Mesodermal cell (in vitro differentiated cells): Measurements from ENCODE around the gene ABCC6.

Source experiments
- H3K27ac ChIP-seq: 2 replicates; pipeline ENCODE4 v1.7.0; 2013; ENCODE audit warnings: mild to moderate bottlenecking, low read depth, low read length, moderate library complexity; ENCODE audit not compliant: severe bottlenecking
- H3K36me3 ChIP-seq: 2 replicates; pipeline ENCODE4 v1.7.1; 2013; ENCODE audit warnings: mild to moderate bottlenecking, low read length, moderate library complexity; ENCODE audit not compliant: control insufficient read depth, insufficient read depth
- H3K4me1 ChIP-seq: one replicate; pipeline ENCODE4 v1.7.1; 2013; ENCODE audit warnings: mild to moderate bottlenecking, low read length; ENCODE audit not compliant: insufficient read depth, control insufficient read depth, poor library complexity, severe bottlenecking
- H3K4me3 ChIP-seq: 2 replicates; pipeline ENCODE4 v1.7.0; 2013; ENCODE audit warnings: low read length, control low read depth, mild to moderate bottlenecking; ENCODE audit not compliant: insufficient read depth, poor library complexity, severe bottlenecking; ENCODE audit errors: extremely low read depth
- H3K9me3 ChIP-seq: 2 replicates; pipeline ENCODE4 v1.7.1; 2013; ENCODE audit warnings: mild to moderate bottlenecking, low read length, moderate library complexity; ENCODE audit not compliant: control insufficient read depth
- WGBS, 2 experiments: methylation state at CpG; one replicate each; pipeline ENCODE4 v1.1.5; 2013; ENCODE audit warnings: missing lambda C conversion rate in 2 of 2; ENCODE audit not compliant: insufficient coverage in 2 of 2; 5-methylcytosine and 5-hydroxymethylcytosine counted together

The ABCC6 gene

GRCh38 chr16:16127469-16128116 lies 95.7 kb downstream of the ABCC6 start:
- Histone ChIP-seq H3K27ac (no peak overlapping the region), H3K36me3 (peaks cover 65% of the 10 kb centered on the region), H3K9me3 (peaks cover 8% of the 10 kb centered on the region), H3K4me1 (no peaks in the 10 kb centered on the region), H3K4me3 (no peak overlapping the region)
- 44 to 78% methylated on average over 5 to 7 of the region's 11 CpGs for WGBS, 2 experiments

- no peak overlapping the region for H3K27ac ChIP-seq
- H3K4me1 ChIP-seq, result no peaks in the 10 kb centered on the region
- H3K9me3 ChIP-seq, result peaks cover 8% of the 10 kb centered on the region
- peaks cover 66% of the 10 kb centered on the region for H3K36me3 ChIP-seq
- 83 to 93% methylated on average over 8 to 10 of the region's 10 CpGs for WGBS, 2 experiments
- no peak overlapping the region for H3K4me3 ChIP-seq
Observed at GRCh38 chr16:16126896-16127295, 96.4 kb downstream of the ABCC6 start.

GRCh38 chr16:16124974-16125373 lies 98.3 kb downstream of the ABCC6 start:
- Histone ChIP-seq H3K36me3 (peaks cover 72% of the 10 kb centered on the region), H3K4me3 (no peak overlapping the region), H3K9me3 (peaks cover 8% of the 10 kb centered on the region), H3K4me1 (no peaks in the 10 kb centered on the region), H3K27ac (no peak overlapping the region)
- 94 to 100% methylated on average over 2 of the region's 3 CpGs for WGBS, 2 experiments

GRCh38 chr16:16124438-16124837 lies 98.9 kb downstream of the ABCC6 start:
- no peak overlapping the region for H3K27ac ChIP-seq
- peaks cover 72% of the 10 kb centered on the region for H3K36me3 ChIP-seq
- H3K9me3 ChIP-seq, result peaks cover 8% of the 10 kb centered on the region
- no peaks in the 10 kb centered on the region for H3K4me1 ChIP-seq
- WGBS, 2 experiments, result 88 to 92% methylated on average over 10 of the region's 10 CpGs
- no peak overlapping the region for H3K4me3 ChIP-seq

- no peaks in the 10 kb centered on the region for H3K4me1 ChIP-seq
- 93 to 96% methylated on average over 8 of the region's 12 CpGs for WGBS, 2 experiments
- H3K36me3 ChIP-seq, result peaks cover 80% of the 10 kb centered on the region
- peaks cover 19% of the 10 kb centered on the region for H3K9me3 ChIP-seq
- H3K27ac ChIP-seq, result no peak overlapping the region
- H3K4me3 ChIP-seq, result no peak overlapping the region
Observed at GRCh38 chr16:16122264-16122663, 101.0 kb downstream of the ABCC6 start.

GRCh38 chr16:16121185-16121727 lies 102.0 kb downstream of the ABCC6 start:
- Histone ChIP-seq H3K4me3 (no peak overlapping the region), H3K36me3 (peaks cover 84% of the 10 kb centered on the region), H3K9me3 (peaks cover 19% of the 10 kb centered on the region), H3K4me1 (no peaks in the 10 kb centered on the region), H3K27ac (no peak overlapping the region)
- 91 to 92% methylated on average over 5 of the region's 6 CpGs for WGBS, 2 experiments

GRCh38 chr16:16120382-16121184 lies 102.7 kb downstream of the ABCC6 start:
- Histone ChIP-seq H3K9me3 (peaks cover 19% of the 10 kb centered on the region), H3K27ac (no peak overlapping the region), H3K4me3 (no peak overlapping the region), H3K4me1 (no peaks in the 10 kb centered on the region), H3K36me3 (peaks cover 86% of the 10 kb centered on the region)
- 94 to 95% methylated on average over 12 to 13 of the region's 17 CpGs for whole genome bisulfite sequencing, 2 experiments

- H3K36me3 ChIP-seq, result peaks cover 85% of the 10 kb centered on the region
- 94 to 96% methylated on average over 8 of the region's 8 CpGs for WGBS, 2 experiments
- H3K4me3 ChIP-seq, result no peak overlapping the region
- no peak overlapping the region for H3K27ac ChIP-seq
- no peaks in the 10 kb centered on the region for H3K4me1 ChIP-seq
- peaks cover 18% of the 10 kb centered on the region for H3K9me3 ChIP-seq
Observed at GRCh38 chr16:16120044-16120381, 103.3 kb downstream of the ABCC6 start.

GRCh38 chr16:16118337-16118736 lies 105.0 kb downstream of the ABCC6 start:
- Histone ChIP-seq H3K9me3 (peaks cover 10% of the 10 kb centered on the region), H3K4me3 (no peak overlapping the region), H3K27ac (no peak overlapping the region), H3K36me3 (peaks cover 79% of the 10 kb centered on the region), H3K4me1 (no peaks in the 10 kb centered on the region)
- 96 to 97% methylated on average over 5 to 6 of the region's 7 CpGs for WGBS, 2 experiments

GRCh38 chr16:16116841-16117240 lies 106.5 kb downstream of the ABCC6 start:
- H3K36me3 ChIP-seq, result peaks cover 80% of the 10 kb centered on the region
- no peak overlapping the region for H3K4me3 ChIP-seq
- H3K9me3 ChIP-seq, result peaks cover 10% of the 10 kb centered on the region
- no peak overlapping the region for H3K27ac ChIP-seq
- no peaks in the 10 kb centered on the region for H3K4me1 ChIP-seq
- WGBS, 2 experiments, result 87 to 100% methylated on average over 2 to 4 of the region's 7 CpGs

GRCh38 chr16:16113076-16113475 lies 110.2 kb downstream of the ABCC6 start:
- WGBS, 2 experiments, result 93 to 96% methylated on average over 7 of the region's 8 CpGs
- Histone ChIP-seq H3K27ac (no peak overlapping the region), H3K36me3 (peaks cover 87% of the 10 kb centered on the region), H3K4me3 (no peak overlapping the region), H3K4me1 (no peaks in the 10 kb centered on the region), H3K9me3 (peaks cover 6% of the 10 kb centered on the region)
